NCI-H1092 (cell line): ENCODE data around the gene MYO1B.

Experiments
- DNase-seq: peaks from one replicate; lab custom pipeline; 2025; lab: John Stamatoyannopoulos, UW

MYO1B gene

GRCh38 chr2:191462370-191462769 lies 217.2 kb downstream of the MYO1B start:
- no peak for DNase-seq

GRCh38 chr2:191463790-191464189 lies 218.6 kb downstream of the MYO1B start:
- no peak for DNase-seq

- no peak for DNase-seq
Measured at GRCh38 chr2:191465766-191466420, 220.7 kb downstream of the MYO1B start.

- DNase-seq, result no peak
Measured at GRCh38 chr2:191467113-191467512, 221.9 kb downstream of the MYO1B start.

GRCh38 chr2:191470306-191470705 lies 225.1 kb downstream of the MYO1B start:
- no peak for DNase-seq

GRCh38 chr2:191474464-191474863 lies 229.3 kb downstream of the MYO1B start:
- DNase-seq, result no peak
